ENCODE measurements around the gene RERE.
"Not testable (repeated sequence)": the region's sequence is repeated elsewhere in the genome, so short reads cannot be mapped to it uniquely, and the experiment has no call there.

RERE gene

GRCh38 chr1:8633741-8634501 lies 183.5 kb downstream of the RERE start:
- no peak for DNase-seq (ENCODE audit: low spot score in 2 of 2)
- Mint-ChIP-seq H3K9me3 (no peaks in the 10 kb centered on the region), H3K27ac (ENCODE audit: low read depth) (no peak overlapping the region), H3K4me3 (no peak overlapping the region), H3K27me3 (no peaks in the 10 kb centered on the region), H3K4me1 (peaks cover 13% of the 10 kb centered on the region), H3K36me3 (ENCODE audit: insufficient read depth) (no peaks in the 10 kb centered on the region)
- ATAC-seq (replicated peaks; ENCODE audit: extremely low read depth, poor library complexity, severe bottlenecking): no peak

DNA sequence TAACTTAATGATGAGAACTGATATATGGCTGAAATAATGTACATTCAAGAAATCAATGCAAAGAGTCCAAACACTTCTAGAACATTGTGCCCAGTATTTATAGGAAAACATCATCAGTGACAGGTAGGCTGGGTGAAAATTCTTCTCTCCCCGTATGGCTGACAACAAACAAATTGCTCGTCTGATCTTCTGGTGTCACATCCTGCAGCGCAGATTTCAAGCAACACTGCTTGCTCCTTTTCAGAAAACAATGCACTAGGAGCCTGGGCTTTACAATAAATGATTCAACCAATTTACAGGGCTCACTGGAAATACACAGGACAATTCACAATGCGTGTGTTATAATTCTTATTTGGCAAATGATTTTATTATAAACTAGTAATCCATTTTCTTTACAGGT lies 185.3 kb downstream of the RERE start:
- Mint-ChIP-seq H3K36me3 (ENCODE audit: insufficient read depth) (no peaks in the 10 kb centered on the region), H3K27me3 (no peaks in the 10 kb centered on the region), H3K4me1 (peaks cover 14% of the 10 kb centered on the region), H3K27ac (ENCODE audit: low read depth) (no peak overlapping the region), H3K9me3 (no peaks in the 10 kb centered on the region), H3K4me3 (no peak overlapping the region)
- ATAC-seq (replicated peaks; ENCODE audit: extremely low read depth, poor library complexity, severe bottlenecking) (no peak), DNase-seq (ENCODE audit: low spot score in 2 of 2) (no peak)

GRCh38 chr1:8631163-8631562 lies 186.3 kb downstream of the RERE start:
- Mint-ChIP-seq H3K9me3 (no peaks in the 10 kb centered on the region), H3K36me3 (ENCODE audit: insufficient read depth) (no peaks in the 10 kb centered on the region), H3K27me3 (no peaks in the 10 kb centered on the region), H3K4me3 (no peak overlapping the region), H3K4me1 (peaks cover 23% of the 10 kb centered on the region), H3K27ac (ENCODE audit: low read depth) (no peak overlapping the region)
- ATAC-seq (replicated peaks; ENCODE audit: extremely low read depth, poor library complexity, severe bottlenecking) (no peak), DNase-seq (ENCODE audit: low spot score in 2 of 2) (no peak)

- DNase-seq (ENCODE audit: low spot score in 2 of 2) (no peak), ATAC-seq (replicated peaks; ENCODE audit: extremely low read depth, poor library complexity, severe bottlenecking) (no peak)
- Mint-ChIP-seq H3K36me3 (ENCODE audit: insufficient read depth) (no peaks in the 10 kb centered on the region), H3K27ac (ENCODE audit: low read depth) (no peak overlapping the region), H3K9me3 (no peaks in the 10 kb centered on the region), H3K27me3 (no peaks in the 10 kb centered on the region), H3K4me1 (peaks cover 26% of the 10 kb centered on the region), H3K4me3 (no peak overlapping the region)
These were observed 188.0 kb downstream of the RERE start for GRCh38 chr1:8629241-8630091.

DNA sequence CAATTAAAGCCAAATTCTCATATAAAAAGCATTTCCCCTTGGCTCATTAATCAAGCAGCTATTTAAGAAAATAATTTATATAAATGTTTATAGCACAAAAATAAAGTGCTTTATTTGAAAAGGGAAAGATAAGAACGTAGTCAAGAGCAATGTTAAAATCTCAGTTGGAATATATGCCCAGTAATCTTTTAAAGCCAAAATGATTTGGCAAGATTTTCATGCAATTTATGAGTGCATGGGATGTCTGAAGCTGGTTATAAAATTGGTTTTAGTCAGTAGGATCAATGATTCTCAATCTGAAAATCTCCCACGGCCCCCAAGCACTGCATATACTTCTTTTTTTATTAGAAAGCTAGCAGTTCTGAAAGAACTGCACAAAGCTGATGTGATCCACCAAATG lies 188.8 kb downstream of the RERE start:
- no peak overlapping the region for H3K4me3 Mint-ChIP-seq
- DNase-seq (ENCODE audit: low spot score in 2 of 2) (no peak), ATAC-seq (replicated peaks; ENCODE audit: extremely low read depth, poor library complexity, severe bottlenecking) (no peak)
- H3K9me3 Mint-ChIP-seq: no peaks in the 10 kb centered on the region
- H3K4me1 Mint-ChIP-seq: peaks cover 30% of the 10 kb centered on the region
- H3K27ac Mint-ChIP-seq (ENCODE audit: low read depth): no peak overlapping the region
- no peaks in the 10 kb centered on the region for H3K36me3 Mint-ChIP-seq (ENCODE audit: insufficient read depth)
- no peaks in the 10 kb centered on the region for H3K27me3 Mint-ChIP-seq

DNA sequence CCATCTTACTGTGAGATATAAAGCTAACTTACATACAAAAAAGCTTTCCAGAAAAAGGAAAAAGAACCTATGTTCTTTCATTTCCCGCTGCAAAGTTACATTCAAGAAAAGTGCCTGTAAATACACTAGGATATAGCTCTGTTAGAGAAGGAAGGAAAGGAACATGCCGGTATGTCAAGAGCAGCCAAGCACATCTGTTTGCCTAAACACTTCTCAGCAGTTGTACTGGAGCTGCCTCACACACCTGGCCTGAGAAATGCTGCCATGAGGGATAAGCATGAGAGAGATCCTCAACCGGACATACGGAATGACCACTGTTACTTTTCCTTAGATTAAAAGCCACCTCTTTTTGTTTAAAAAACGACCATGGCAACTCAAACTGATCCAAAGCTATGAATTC lies 189.7 kb downstream of the RERE start:
- H3K4me1 Mint-ChIP-seq: peaks cover 33% of the 10 kb centered on the region
- no peak overlapping the region for H3K27ac Mint-ChIP-seq (ENCODE audit: low read depth)
- DNase-seq (ENCODE audit: low spot score in 2 of 2) (no peak), ATAC-seq (replicated peaks; ENCODE audit: extremely low read depth, poor library complexity, severe bottlenecking) (no peak)
- no peaks in the 10 kb centered on the region for H3K27me3 Mint-ChIP-seq
- no peak overlapping the region for H3K4me3 Mint-ChIP-seq
- no peaks in the 10 kb centered on the region for H3K9me3 Mint-ChIP-seq
- no peaks in the 10 kb centered on the region for H3K36me3 Mint-ChIP-seq (ENCODE audit: insufficient read depth)

DNA sequence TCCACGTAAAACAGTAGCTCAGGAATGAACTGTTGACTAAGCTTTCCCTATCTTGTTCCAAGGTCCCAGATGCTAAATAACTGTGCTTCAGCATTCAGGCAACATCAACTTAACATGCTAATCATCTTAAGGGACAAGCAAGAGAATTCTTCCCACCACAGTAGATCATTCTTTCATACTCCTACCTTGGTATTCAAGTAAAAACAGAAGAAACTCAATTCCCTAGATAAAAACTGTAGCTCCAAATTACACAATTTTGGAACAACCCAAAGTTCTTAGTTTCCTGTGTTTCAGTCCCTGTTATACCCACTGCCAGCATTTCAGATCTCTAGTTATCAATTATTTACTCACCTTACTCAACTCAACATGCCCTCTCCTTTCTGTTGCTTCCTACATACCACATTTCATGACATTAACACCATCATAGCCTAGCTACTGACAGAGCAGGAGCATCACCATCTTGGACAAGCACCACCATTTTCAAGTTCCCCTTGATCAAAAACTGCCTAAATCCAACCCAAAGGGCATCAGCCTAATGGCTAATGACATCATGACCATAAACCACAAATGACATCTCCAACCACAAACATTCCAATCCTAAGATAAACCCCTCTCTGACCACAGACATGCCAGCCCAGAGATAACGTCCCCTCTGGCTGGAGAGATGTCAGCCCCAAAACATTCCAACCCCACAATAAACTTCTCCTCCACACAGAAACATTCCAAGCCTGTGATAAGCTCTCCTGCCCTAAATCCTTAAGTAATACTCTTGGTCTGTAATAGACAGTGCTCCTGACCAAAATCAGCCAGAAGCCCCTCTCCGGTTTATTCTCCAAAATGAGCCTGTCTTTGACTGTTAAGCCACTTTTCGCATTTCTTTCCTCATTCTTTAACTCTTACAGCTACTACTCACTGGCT lies 191.2 kb downstream of the RERE start:
- DNase-seq (ENCODE audit: low spot score in 2 of 2): no peak
- H3K4me1 Mint-ChIP-seq: peaks cover 33% of the 10 kb centered on the region
- H3K9me3 Mint-ChIP-seq: no peaks in the 10 kb centered on the region
- H3K27me3 Mint-ChIP-seq: no peaks in the 10 kb centered on the region
- H3K4me3 Mint-ChIP-seq: no peak overlapping the region
- H3K27ac Mint-ChIP-seq (ENCODE audit: low read depth): peak overlapping the region; percentile 2
- no peak for ATAC-seq (replicated peaks; ENCODE audit: extremely low read depth, poor library complexity, severe bottlenecking)
- no peaks in the 10 kb centered on the region for H3K36me3 Mint-ChIP-seq (ENCODE audit: insufficient read depth)

GRCh38 chr1:8625491-8625890 lies 191.9 kb downstream of the RERE start:
- no peak for ATAC-seq (replicated peaks; ENCODE audit: extremely low read depth, poor library complexity, severe bottlenecking)
- H3K27me3 Mint-ChIP-seq: no peaks in the 10 kb centered on the region
- no peaks in the 10 kb centered on the region for H3K9me3 Mint-ChIP-seq
- DNase-seq (ENCODE audit: low spot score in 2 of 2): no peak
- no peak overlapping the region for H3K4me3 Mint-ChIP-seq
- H3K27ac Mint-ChIP-seq (ENCODE audit: low read depth): no peak overlapping the region
- peaks cover 34% of the 10 kb centered on the region for H3K4me1 Mint-ChIP-seq
- H3K36me3 Mint-ChIP-seq (ENCODE audit: insufficient read depth): no peaks in the 10 kb centered on the region

GRCh38 chr1:8623651-8624192 lies 193.7 kb downstream of the RERE start:
- not testable (repeated sequence) for H3K4me3 Mint-ChIP-seq; DNase-seq (ENCODE audit: low spot score in 2 of 2); H3K36me3 Mint-ChIP-seq (ENCODE audit: insufficient read depth); ATAC-seq (replicated peaks; ENCODE audit: extremely low read depth, poor library complexity, severe bottlenecking); H3K9me3 Mint-ChIP-seq; H3K27me3 Mint-ChIP-seq
- Mint-ChIP-seq H3K27ac (ENCODE audit: low read depth) (peak overlapping the region; percentile 19), H3K4me1 (peaks cover 25% of the 10 kb centered on the region)

GRCh38 chr1:8621785-8622348 lies 195.6 kb downstream of the RERE start:
- not testable (repeated sequence) for DNase-seq (ENCODE audit: low spot score in 2 of 2); H3K36me3 Mint-ChIP-seq (ENCODE audit: insufficient read depth); H3K9me3 Mint-ChIP-seq; H3K4me3 Mint-ChIP-seq; ATAC-seq (replicated peaks; ENCODE audit: extremely low read depth, poor library complexity, severe bottlenecking); H3K27me3 Mint-ChIP-seq; H3K27ac Mint-ChIP-seq (ENCODE audit: low read depth)
- H3K4me1 Mint-ChIP-seq: peaks cover 22% of the 10 kb centered on the region

- H3K36me3 Mint-ChIP-seq (ENCODE audit: insufficient read depth); H3K4me3 Mint-ChIP-seq; H3K27ac Mint-ChIP-seq (ENCODE audit: low read depth); ATAC-seq (replicated peaks; ENCODE audit: extremely low read depth, poor library complexity, severe bottlenecking); H3K9me3 Mint-ChIP-seq; H3K27me3 Mint-ChIP-seq; DNase-seq (ENCODE audit: low spot score in 2 of 2): not testable (repeated sequence)
- H3K4me1 Mint-ChIP-seq: peaks cover 14% of the 10 kb centered on the region
These were observed 196.3 kb downstream of the RERE start for GRCh38 chr1:8621034-8621582.

Data from central memory CD8-positive, alpha-beta T cell (primary cell).